Hepatocyte (in vitro differentiated cells): Measurements from ENCODE around the gene MIOX. TPM values are rescaled to one million over a fixed set of nuclear protein-coding genes. Genes with fewer than 3 reads are reported as not detected.

Experiments
- DNase-seq: peaks from one replicate; pipeline ENCODE4 v3.0.0-alpha.2; 2016; ENCODE audit warnings: low spot score
- H2AFZ ChIP-seq: fragments of 200-600 bp; sonication (generic); 2 replicates; pipeline ENCODE4 v1.6.0; 2016; ENCODE audit warnings: antibody characterized with exemption, mild to moderate bottlenecking
- H3K27ac ChIP-seq: fragments of 200-600 bp; sonication (generic); 2 replicates; pipeline ENCODE4 v1.5.1; 2016; ENCODE audit warnings: mild to moderate bottlenecking
- H3K27me3 ChIP-seq: fragments of 200-600 bp; sonication (generic); 2 replicates; pipeline ENCODE4 v1.6.1; 2016
- H3K36me3 ChIP-seq: fragments of 200-600 bp; sonication (generic); replicated peaks from 2 replicates; pipeline ENCODE4 v1.5.1; 2016; ENCODE audit warnings: low read depth; ENCODE audit not compliant: insufficient read depth
- H3K4me1 ChIP-seq: fragments of 200-600 bp; sonication (generic); 2 replicates; pipeline ENCODE4 v1.5.1; 2016; ENCODE audit warnings: mild to moderate bottlenecking, moderate library complexity; ENCODE audit not compliant: insufficient read depth
- H3K4me2 ChIP-seq: fragments of 200-600 bp; sonication (generic); 2 replicates; pipeline ENCODE4 v1.6.0; 2016
- H3K4me3 ChIP-seq: fragments of 200-600 bp; sonication (generic); 2 replicates; pipeline ENCODE4 v1.5.1; 2016; ENCODE audit warnings: mild to moderate bottlenecking
- H3K79me2 ChIP-seq: fragments of 200-600 bp; sonication (generic); 2 replicates; pipeline ENCODE4 v1.6.0; 2017; ENCODE audit warnings: mild to moderate bottlenecking
- H3K9me2 ChIP-seq: fragments of 200-600 bp; sonication (generic); replicated peaks from 2 replicates; pipeline ENCODE4 v1.6.0; 2017; ENCODE audit warnings: mild to moderate bottlenecking; ENCODE audit not compliant: insufficient read depth
- H3K9me3 ChIP-seq: fragments of 200-600 bp; sonication (generic); 2 replicates; pipeline ENCODE4 v1.5.1; 2016; ENCODE audit warnings: low read depth, mild to moderate bottlenecking
- H4K20me1 ChIP-seq: fragments of 200-600 bp; sonication (generic); 2 replicates; pipeline ENCODE4 v1.6.0; 2016; ENCODE audit warnings: mild to moderate bottlenecking; ENCODE audit not compliant: insufficient read depth, poor library complexity, severe bottlenecking
- CTCF ChIP-seq: fragments of 200-600 bp; sonication (generic); IDR thresholded peaks from 2 replicates; pipeline ENCODE4 v1.5.1; 2016; ENCODE audit warnings: antibody characterized with exemption, mild to moderate bottlenecking; ENCODE audit not compliant: poor library complexity
- EZH2 ChIP-seq: fragments of 200-600 bp; sonication (generic); IDR thresholded peaks from 2 replicates; pipeline ENCODE4 v1.6.1; 2016; ENCODE audit warnings: antibody characterized with exemption, mild to moderate bottlenecking, borderline replicate concordance
- EZH2phosphoT487 ChIP-seq: fragments of 200-600 bp; sonication (generic); IDR thresholded peaks from one replicate; pipeline ENCODE4 v1.6.1; 2018; ENCODE audit warnings: antibody characterized with exemption, mild to moderate bottlenecking, low read depth, moderate library complexity; ENCODE audit not compliant: unreplicated experiment, severe bottlenecking
- WGBS: methylation state at CpG from one replicate; pipeline ENCODE4 v1.1.6; 2016; ENCODE audit warnings: low lambda C conversion rate; ENCODE audit errors: missing lambda C conversion rate; 5-methylcytosine and 5-hydroxymethylcytosine counted together
- polyA plus RNA-seq: library from polyadenylated mRNA; unstranded; fragments of >200 nt; fragmentation: Nextera tagmentation; extraction: Ambion mirVana; gene quantifications from 2 replicates; pipeline ENCODE4 v1.2.1, GENCODE V29; 2016
- total RNA-seq: library from RNA; depleted of rRNA; stranded (reverse); fragments of >200 nt; gene quantifications from 2 replicates; pipeline ENCODE4 v1.2.3, GENCODE V29; 2014

The MIOX gene
- total and polyA plus RNA-seq, 2 experiments from 2014 or later = not detected

- Histone ChIP-seq H3K4me2 (no peak overlapping the region), H3K36me3 (no peaks in the 10 kb centered on the region), H2AFZ (no peak overlapping the region), H3K4me1 (peaks cover 2% of the 10 kb centered on the region), H3K79me2 (peaks cover 11% of the 10 kb centered on the region), H3K27ac (no peak overlapping the region), H3K27me3 (no peaks in the 10 kb centered on the region), H4K20me1 (peaks cover 15% of the 10 kb centered on the region), H3K9me3 (no peaks in the 10 kb centered on the region), H3K4me3 (no peak overlapping the region), H3K9me2 (no peaks in the 10 kb centered on the region)
- WGBS = 95% methylated on average over 24 of the region's 24 CpGs
- TF ChIP-seq EZH2phosphoT487 = no peak
- no peak for TF ChIP-seq CTCF
- TF ChIP-seq EZH2 = no peak
- DNase-seq = no peak
Measured at GRCh38 chr22:50464451-50464850, 22.2 kb upstream of the MIOX start.

- H3K9me3 ChIP-seq = no peaks in the 10 kb centered on the region
- no peaks in the 10 kb centered on the region for H3K36me3 ChIP-seq
- 98% methylated on average over 27 of the region's 30 CpGs for WGBS
- no peaks in the 10 kb centered on the region for H3K9me2 ChIP-seq
- TF ChIP-seq EZH2phosphoT487 (no peak), EZH2 (no peak), CTCF (no peak)
- H2AFZ ChIP-seq = no peak overlapping the region
- peaks cover 20% of the 10 kb centered on the region for H3K79me2 ChIP-seq
- no peaks in the 10 kb centered on the region for H3K27me3 ChIP-seq
- peaks cover 23% of the 10 kb centered on the region for H4K20me1 ChIP-seq
- DNase-seq = no peak
- H3K4me1 ChIP-seq = peaks cover 10% of the 10 kb centered on the region
- H3K4me3 ChIP-seq = no peak overlapping the region
- no peak overlapping the region for H3K27ac ChIP-seq
- no peak overlapping the region for H3K4me2 ChIP-seq
Measured at GRCh38 chr22:50465066-50465930, 21.4 kb upstream of the MIOX start.

DNA sequence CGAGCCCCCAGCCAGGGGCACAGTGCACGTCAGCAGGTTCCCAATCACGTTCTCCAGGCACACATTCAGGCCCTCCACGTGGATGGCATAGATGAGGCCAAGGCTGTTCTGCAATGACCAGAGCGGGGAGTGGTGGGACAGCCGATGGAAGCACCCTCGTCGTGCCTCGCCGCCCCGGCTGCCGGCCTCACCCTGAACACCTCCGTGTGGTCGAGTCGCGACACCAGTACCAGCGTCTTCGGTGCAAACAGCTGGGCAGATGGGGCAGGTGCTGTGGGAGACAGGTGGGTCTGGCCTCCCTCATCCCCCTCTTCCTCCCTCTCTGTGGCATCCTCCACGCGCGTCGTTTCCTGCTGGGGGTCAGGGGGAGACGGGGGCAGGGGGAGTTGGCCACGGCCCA lies 19.3 kb upstream of the MIOX start:
- H3K9me3 ChIP-seq = no peaks in the 10 kb centered on the region
- WGBS = 96% methylated on average over 21 of the region's 24 CpGs
- DNase-seq = no peak
- no peak overlapping the region for H2AFZ ChIP-seq
- TF ChIP-seq EZH2phosphoT487 (no peak), EZH2 (no peak), CTCF (no peak)
- H3K4me2 ChIP-seq = no peak overlapping the region
- H3K9me2 ChIP-seq = no peaks in the 10 kb centered on the region
- no peaks in the 10 kb centered on the region for H3K27me3 ChIP-seq
- H3K4me3 ChIP-seq = no peak overlapping the region
- no peak overlapping the region for H3K27ac ChIP-seq
- peaks cover 29% of the 10 kb centered on the region for H3K4me1 ChIP-seq
- no peaks in the 10 kb centered on the region for H3K36me3 ChIP-seq
- peaks cover 40% of the 10 kb centered on the region for H3K79me2 ChIP-seq
- peaks cover 44% of the 10 kb centered on the region for H4K20me1 ChIP-seq
